Stimulated activated CD8-positive, alpha-beta memory T cell treated with anti-CD3 and anti-CD28 coated beads, Interleukin-7, amount 100 ng/mL, for 48 hours (primary cell): ENCODE data around the gene PDZK1IP1.
"Not testable (repeated sequence)": the region's sequence is repeated elsewhere in the genome, so short reads cannot be mapped to it uniquely, and the experiment has no call there.

Source experiments
- DNase-seq, 2 donors: peaks; one replicate each; pipeline ENCODE4 v3.0.0-alpha.2; 2020; ENCODE audit warnings: low read depth in 1 of 2; ENCODE audit errors: extremely low read depth in 1 of 2

The PDZK1IP1 gene

DNA sequence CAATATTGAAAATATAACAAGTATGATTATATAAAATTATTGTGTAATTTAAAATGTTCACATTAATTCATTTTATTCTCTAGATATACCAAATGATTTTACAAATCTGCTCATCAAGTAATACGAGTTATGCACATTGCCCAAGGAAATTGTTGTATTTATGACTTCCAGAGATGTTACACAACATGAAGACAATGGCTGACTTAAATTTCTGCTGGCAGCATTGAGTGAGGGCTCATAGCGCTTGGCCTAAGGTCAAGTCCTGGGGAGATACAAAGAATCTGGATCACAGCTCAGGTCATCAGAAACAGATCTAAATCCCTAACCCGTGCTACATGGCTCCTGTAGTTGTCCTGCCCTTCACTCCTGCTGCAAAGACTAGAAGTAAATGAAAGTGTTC lies 49.5 kb downstream of the PDZK1IP1 start:
- not testable (repeated sequence) for DNase-seq

DNA sequence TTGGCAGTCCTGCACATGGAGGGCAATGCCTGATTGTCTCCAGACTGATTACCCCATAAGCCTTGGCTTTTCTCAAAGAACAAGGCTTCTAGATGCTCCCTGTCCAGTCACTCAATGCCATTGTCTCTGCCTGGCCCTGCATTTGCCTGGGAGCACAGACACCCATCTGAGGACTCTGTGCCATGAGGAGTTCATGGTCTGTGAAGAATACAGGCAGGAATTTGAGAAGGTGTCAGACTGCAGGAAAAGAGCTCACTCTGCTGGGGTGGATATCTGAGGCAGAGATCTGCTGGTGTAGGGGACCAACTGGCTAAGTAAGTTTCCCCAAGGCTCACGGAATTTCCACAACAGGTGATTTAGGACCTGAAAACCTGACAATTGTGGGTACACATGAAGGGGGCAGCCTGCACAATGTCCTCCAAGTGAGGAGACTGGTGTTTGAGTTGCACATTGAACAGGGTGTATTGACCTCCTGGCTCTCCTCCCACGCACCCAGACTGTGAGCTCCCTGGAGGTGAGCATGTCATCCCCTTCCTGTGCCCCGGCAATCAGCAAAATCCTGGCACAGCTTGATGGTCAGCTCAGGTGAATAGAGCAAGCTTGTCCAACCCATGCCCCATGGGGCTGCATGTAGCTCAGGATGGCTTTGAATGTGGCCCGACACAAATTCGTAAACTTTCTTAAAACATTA lies 51.8 kb downstream of the PDZK1IP1 start:
- no peak for DNase-seq

DNA sequence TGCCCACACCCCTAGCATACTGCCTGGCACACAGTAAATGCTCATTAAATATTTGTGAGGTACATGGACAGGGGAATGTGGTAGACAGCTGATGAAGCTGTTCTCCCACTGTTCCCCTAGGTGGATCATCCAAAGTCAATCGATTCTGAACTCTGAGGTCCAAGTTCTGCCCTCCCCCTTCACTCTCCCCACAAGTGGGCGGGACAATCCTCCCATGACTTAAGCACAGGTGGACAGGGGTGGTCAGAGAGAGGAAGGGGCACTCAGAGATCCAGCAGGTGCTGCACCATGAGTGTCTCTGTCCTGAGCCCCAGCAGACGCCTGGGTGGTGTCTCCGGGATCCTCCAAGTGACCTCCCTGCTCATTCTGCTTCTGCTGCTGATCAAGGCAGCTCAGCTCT lies 52.6 kb downstream of the PDZK1IP1 start, which contains the start of gene CYP4A22:
Gene CYP4A22, plus strand, starts transcription at position 244 of the 400 bp plus-strand sequence. Its CDS starts 45 bp downstream, at position 289.
- DNase-seq = no peak
